NCI-H526 (cell line): ENCODE results near the gene TRIM10.
"Not testable (repeated sequence)": the region's sequence is repeated elsewhere in the genome, so short reads cannot be mapped to it uniquely, and the experiment has no call there.

ENCODE experiments used
- DNase-seq, 2 experiments: peaks; one replicate each; lab custom pipeline; 2025; lab: John Stamatoyannopoulos, UW

TRIM10 gene

GRCh38 chr6:30127238-30128093 lies 33.5 kb downstream of the TRIM10 start:
- no peak for DNase-seq

- no peak for DNase-seq
These were observed 38.5 kb downstream of the TRIM10 start for GRCh38 chr6:30122515-30122914.

GRCh38 chr6:30121446-30122366 lies 39.3 kb downstream of the TRIM10 start:
- DNase-seq, result no peak

GRCh38 chr6:30118691-30119090 lies 42.3 kb downstream of the TRIM10 start:
- DNase-seq, result not testable (repeated sequence)

GRCh38 chr6:30116724-30117123 lies 44.3 kb downstream of the TRIM10 start:
- no peak for DNase-seq

GRCh38 chr6:30113841-30114240 lies 47.2 kb downstream of the TRIM10 start:
- no peak for DNase-seq

GRCh38 chr6:30113003-30113759 lies 47.8 kb downstream of the TRIM10 start, which contains the start of gene TRIM31:
TRIM31 (minus strand) TSS chr6:30113090; CDS start chr6:30112805, 285 bp downstream.
- DNase-seq, result no peak

- no peak for DNase-seq
These were observed 48.5 kb downstream of the TRIM10 start for GRCh38 chr6:30112402-30112994.

- DNase-seq, result no peak
These were observed 49.6 kb downstream of the TRIM10 start for GRCh38 chr6:30111266-30111856.

- no peak for DNase-seq
These were observed 56.4 kb downstream of the TRIM10 start for GRCh38 chr6:30104661-30105060.

- DNase-seq, result no peak
These were observed 57.2 kb downstream of the TRIM10 start for GRCh38 chr6:30103872-30104179.

GRCh38 chr6:30102970-30103871 lies 57.8 kb downstream of the TRIM10 start:
- peak; percentile 87 to 94 for DNase-seq

GRCh38 chr6:30102414-30102969 lies 58.5 kb downstream of the TRIM10 start:
- no peak for DNase-seq
